Stimulated activated CD4-positive, alpha-beta T cell treated with anti-CD3 and anti-CD28 coated beads, Interleukin-4, amount 100 ng/mL, for 4 hours (primary cell): ENCODE results near the gene GABRG3.
"Not testable (repeated sequence)": the region's sequence is repeated elsewhere in the genome, so short reads cannot be mapped to it uniquely, and the experiment has no call there.

Source experiments
- DNase-seq, 2 experiments: peaks; one replicate each; pipeline ENCODE4 v3.0.0-alpha.2; 2020

Gene GABRG3

DNA sequence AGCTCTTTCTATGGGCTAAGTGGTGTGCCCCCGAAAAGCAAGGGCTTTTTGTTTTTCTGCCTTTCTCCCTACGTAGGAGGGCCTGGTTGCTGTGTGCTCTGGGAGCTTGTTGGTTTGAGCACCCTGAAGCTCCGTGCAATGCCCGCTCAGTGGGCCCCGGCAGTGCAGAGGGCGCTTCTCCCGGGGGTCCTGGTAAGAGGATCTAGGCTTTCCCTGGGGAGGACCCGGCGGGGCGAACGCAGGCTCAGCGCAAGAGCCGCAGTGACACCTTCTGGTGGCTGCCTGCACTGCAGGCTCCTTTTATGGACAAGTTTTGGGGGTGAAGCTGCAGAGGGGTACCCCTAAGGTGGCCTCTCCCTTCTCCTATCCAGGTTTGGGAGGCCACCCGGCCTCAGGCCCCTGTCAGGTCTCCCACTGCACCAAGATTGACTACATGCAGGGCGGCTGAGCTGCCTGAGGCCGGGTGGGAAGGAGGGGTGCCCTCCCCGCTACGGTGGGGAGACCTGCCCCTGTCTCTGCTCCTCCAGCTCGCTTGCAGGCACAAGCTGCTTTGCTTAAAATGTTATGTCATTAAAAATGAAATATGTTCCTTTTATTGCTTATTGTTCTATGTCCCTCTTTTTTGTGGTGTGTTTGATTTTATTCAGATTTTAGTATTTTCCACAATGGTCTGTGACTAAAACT lies 387.9 kb downstream of the GABRG3 start:
- no peak for DNase-seq

- no peak for DNase-seq
Observed at GRCh38 chr15:27359586-27359985, 388.6 kb downstream of the GABRG3 start.

GRCh38 chr15:27360316-27360715 lies 389.3 kb downstream of the GABRG3 start:
- DNase-seq: no peak

DNA sequence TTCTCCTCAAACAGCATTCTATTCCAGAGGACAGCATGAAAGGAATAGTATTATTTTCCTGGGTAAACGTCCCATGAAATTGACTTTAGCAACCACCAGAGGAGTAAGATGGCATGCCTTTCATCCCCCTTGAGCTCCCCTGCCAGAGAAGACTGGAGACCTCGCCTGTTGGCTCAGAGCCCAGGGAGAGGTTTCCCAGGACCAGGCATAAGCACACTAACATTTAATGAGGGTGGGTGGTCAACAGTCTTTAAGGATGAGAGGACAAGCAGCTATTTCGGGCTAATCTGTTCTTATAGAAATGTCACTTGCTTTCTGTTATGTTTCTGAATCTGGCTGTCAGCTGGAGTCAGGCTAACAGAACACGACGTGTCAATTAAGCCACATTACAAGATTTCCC lies 390.5 kb downstream of the GABRG3 start:
- DNase-seq: no peak

- no peak for DNase-seq
Observed at GRCh38 chr15:27365456-27365855, 394.5 kb downstream of the GABRG3 start.

GRCh38 chr15:27377391-27377790 lies 406.4 kb downstream of the GABRG3 start:
- DNase-seq: not testable (repeated sequence)

DNA sequence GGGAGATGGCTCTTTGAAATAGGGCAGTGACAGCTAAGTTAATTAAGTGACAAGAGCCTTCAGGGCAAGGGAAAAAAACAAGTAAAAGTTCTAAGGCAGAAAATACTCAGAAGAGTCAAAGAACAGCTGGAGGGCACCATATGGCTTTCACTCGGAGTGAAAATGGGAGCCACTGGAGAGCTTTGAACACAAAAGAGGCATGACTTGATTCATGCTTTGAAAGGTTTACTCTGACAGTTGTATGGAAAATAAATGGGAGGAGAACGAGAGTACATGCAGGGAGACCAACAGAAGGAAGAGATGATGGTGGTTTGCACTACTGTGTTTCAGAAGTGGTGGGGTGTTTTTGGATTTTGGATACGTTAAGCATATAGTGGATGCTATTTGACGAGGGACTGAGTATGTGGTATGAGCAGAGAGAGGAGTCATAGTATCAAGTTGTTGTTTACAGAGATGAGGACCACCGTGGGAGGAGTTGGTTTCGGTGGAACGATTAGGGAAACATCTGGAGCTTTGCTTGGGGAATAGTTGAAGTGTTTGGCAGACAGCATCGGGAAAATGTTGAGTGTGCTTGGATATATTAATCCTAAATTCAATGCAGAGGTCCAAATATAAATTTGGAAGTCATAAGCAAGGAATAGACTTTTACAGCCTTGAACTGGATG lies 411.5 kb downstream of the GABRG3 start:
- no peak for DNase-seq

DNA sequence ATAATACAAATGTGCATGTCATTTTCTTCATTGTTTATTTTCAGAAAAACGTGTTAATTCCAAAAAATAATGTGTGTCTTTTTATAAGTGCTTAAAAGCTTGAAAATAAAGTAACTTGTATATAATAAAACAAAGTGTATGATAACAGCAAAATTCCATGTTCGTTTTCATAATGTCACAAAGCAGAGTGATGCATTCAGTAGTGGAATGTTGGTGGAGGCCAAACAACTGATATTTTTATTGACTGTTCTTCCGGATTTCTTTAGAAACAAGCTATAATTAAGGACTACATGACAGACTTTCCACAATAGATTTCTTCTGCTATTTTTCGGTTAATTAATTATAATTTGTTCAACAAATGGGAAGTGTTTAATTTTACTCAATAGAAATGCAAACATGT lies 412.7 kb downstream of the GABRG3 start:
- no peak for DNase-seq

- DNase-seq: no peak
Observed at GRCh38 chr15:27392163-27392562, 421.2 kb downstream of the GABRG3 start.

GRCh38 chr15:27396521-27396920 lies 425.5 kb downstream of the GABRG3 start:
- DNase-seq: no peak

GRCh38 chr15:27396996-27397395 lies 426.0 kb downstream of the GABRG3 start:
- no peak for DNase-seq

- DNase-seq: no peak
Observed at GRCh38 chr15:27398631-27399161, 427.7 kb downstream of the GABRG3 start.

DNA sequence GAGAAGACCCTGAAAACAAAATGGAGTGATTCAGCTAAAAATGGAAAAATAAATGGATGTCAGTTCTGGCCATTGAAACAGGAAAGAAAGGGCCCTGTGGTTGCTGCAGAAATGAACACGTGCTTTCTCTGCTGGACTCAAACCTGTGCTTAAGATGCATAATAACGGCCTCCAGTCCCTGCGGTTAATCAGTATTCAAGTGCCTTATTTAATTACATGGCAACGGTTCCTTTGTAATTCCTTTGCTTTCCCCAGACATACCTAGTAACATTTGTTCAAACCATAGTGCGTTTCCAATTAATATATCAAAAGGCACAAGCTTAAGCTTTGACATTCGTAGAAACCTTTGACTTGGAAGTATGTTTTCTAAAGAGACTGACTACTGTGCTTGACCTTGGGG lies 428.3 kb downstream of the GABRG3 start:
- no peak for DNase-seq

- DNase-seq: no peak
Observed at GRCh38 chr15:27401471-27401870, 430.5 kb downstream of the GABRG3 start.

DNA sequence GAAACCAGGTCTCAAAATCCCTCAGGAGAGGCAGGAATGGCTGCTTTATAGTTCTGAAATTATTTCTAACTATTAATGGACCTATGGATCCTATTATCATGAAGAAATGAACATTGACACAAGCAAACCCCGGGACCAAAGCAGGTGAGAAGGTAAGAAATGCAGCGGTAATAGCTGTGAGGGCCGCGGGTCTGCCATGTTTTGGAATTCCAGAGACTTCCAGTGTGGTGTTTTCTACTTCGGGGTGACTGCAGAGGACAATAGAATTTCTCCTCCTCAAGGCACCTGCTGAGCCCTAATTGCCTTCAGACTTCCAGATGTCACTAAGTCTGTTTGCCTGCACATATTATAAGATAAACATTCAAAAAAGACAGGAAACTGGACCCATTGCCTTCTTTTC lies 437.4 kb downstream of the GABRG3 start:
- no peak for DNase-seq

- no peak for DNase-seq
Observed at GRCh38 chr15:27410996-27411605, 440.1 kb downstream of the GABRG3 start.

- no peak for DNase-seq
Observed at GRCh38 chr15:27412415-27412814, 441.4 kb downstream of the GABRG3 start.

GRCh38 chr15:27414168-27414870 lies 443.3 kb downstream of the GABRG3 start:
- no peak for DNase-seq

- DNase-seq: no peak
Observed at GRCh38 chr15:27418726-27419125, 447.7 kb downstream of the GABRG3 start.

GRCh38 chr15:27422997-27423396 lies 452.0 kb downstream of the GABRG3 start:
- DNase-seq: no peak

DNA sequence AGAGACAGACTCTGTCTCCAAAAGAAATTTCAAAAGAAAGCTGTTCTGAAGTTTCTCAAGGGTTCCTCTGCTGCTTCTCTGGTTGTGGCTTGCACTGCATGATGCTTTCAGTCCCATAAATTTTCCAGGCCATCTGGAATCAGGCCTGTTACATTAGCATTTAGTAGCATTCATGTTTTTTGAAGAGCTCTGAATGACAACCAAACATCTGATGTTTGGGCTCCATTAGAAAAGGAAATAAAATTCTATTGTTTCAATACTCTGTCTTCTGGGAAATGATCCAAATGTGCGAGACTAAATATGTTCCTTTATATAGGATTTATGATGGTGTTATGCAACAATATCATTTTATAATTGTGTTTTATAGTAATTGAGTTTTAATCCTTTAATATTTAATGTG lies 455.8 kb downstream of the GABRG3 start:
- DNase-seq: no peak

DNA sequence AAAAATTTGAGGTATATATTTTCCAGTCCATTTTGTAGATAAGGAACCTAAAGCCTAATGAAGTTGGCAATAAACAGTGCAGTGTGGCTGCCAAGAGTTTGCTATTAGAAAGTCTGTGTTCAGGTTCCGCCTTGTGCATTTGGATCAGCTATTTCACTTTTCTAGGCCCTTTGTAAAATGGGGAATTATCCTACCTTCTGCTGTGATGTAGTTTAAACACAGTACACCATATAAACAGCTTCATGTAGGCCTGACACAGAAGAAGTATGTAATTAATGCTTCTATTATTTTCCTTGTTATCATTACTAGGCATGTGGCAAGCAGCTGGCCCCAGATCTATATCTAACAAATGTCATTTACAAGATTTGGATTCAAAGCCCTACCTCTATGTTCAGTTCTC lies 456.3 kb downstream of the GABRG3 start:
- DNase-seq: no peak

DNA sequence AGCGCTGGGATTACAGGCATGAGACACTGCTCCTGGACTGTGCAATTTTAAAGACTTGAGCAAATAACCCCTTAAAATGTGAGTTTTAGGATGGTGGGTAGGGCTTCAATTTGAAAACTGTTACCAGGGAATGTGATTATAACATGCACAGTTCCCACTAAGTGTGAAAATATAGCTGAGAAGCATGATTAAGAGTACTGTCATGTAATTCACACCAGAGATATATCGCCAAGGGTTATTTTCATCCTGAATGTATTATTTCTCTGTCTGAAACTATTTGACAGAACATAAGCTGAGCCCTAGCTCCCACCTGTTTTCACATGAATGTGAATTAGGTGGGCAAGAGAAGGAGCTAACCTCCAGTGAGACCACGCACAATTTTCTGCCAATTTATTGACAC lies 457.2 kb downstream of the GABRG3 start:
- DNase-seq: no peak

GRCh38 chr15:27429577-27429976 lies 458.6 kb downstream of the GABRG3 start:
- no peak for DNase-seq
